Measurements from ENCODE around the gene MPZL3.
"Not testable (repeated sequence)": the region's sequence is repeated elsewhere in the genome, so short reads cannot be mapped to it uniquely, and the experiment has no call there.

MPZL3 gene

GRCh38 chr11:118192817-118193216 lies 59.3 kb downstream of the MPZL3 start:
- not testable (repeated sequence) for H3K36me3 ChIP-seq (replicated peaks in 1 of 2; ENCODE audit: control insufficient read depth in 2 of 2, insufficient read depth in 2 of 2, low read length in 2 of 2); H3K79me1 ChIP-seq (ENCODE audit: low read depth, low read length); H4K8ac ChIP-seq (ENCODE audit: low read depth, low read length); H3K4me1 ChIP-seq (ENCODE audit: control insufficient read depth in 2 of 2, insufficient read depth in 1 of 2, low read depth in 1 of 2, low read length in 2 of 2); DNase-seq (ENCODE audit: low spot score); H3K23ac ChIP-seq (ENCODE audit: low read depth, low read length, poor library complexity); H2BK15ac ChIP-seq (ENCODE audit: low read length); H3K9ac ChIP-seq (ENCODE audit: low read depth, low read length, poor library complexity); H2BK120ac ChIP-seq (ENCODE audit: low read depth, low read length); H2BK12ac ChIP-seq (ENCODE audit: low read length); H3K14ac ChIP-seq (ENCODE audit: low read length); H2BK5ac ChIP-seq (ENCODE audit: low read length); H4K91ac ChIP-seq (ENCODE audit: low read depth, low read length, poor library complexity); H3K27me3 ChIP-seq (ENCODE audit: control insufficient read depth in 3 of 3, insufficient read depth in 3 of 3, low read depth in 1 of 3, low read length in 3 of 3); H3K9me3 ChIP-seq (replicated peaks in 1 of 2; ENCODE audit: control insufficient read depth in 2 of 2, insufficient read depth in 1 of 2, low read depth in 1 of 2, low read length in 2 of 2); H3K27ac ChIP-seq (replicated peaks; ENCODE audit: low read length); H3K4me2 ChIP-seq (ENCODE audit: insufficient read depth, low read length, poor library complexity, severe bottlenecking); H3K4ac ChIP-seq (ENCODE audit: low read length); H3K18ac ChIP-seq (ENCODE audit: low read length); H2AFZ ChIP-seq (ENCODE audit: low read length); H3K4me3 ChIP-seq (ENCODE audit: low read length in 2 of 2); H2AK5ac ChIP-seq (ENCODE audit: low read depth, low read length)
- no CpG with 5 or more reads among the region's 5 CpGs for WGBS, 2 donors (ENCODE audit: extremely low coverage in 2 of 2, insufficient read length in 2 of 2, insufficient replicate concordance in 1 of 2)

GRCh38 chr11:118190942-118191506 lies 61.1 kb downstream of the MPZL3 start:
- not testable (repeated sequence) for DNase-seq (ENCODE audit: low spot score); H3K4me2 ChIP-seq (ENCODE audit: insufficient read depth, low read length, poor library complexity, severe bottlenecking); H3K4me1 ChIP-seq (ENCODE audit: control insufficient read depth in 2 of 2, insufficient read depth in 1 of 2, low read depth in 1 of 2, low read length in 2 of 2); H3K36me3 ChIP-seq (replicated peaks in 1 of 2; ENCODE audit: control insufficient read depth in 2 of 2, insufficient read depth in 2 of 2, low read length in 2 of 2); H3K27me3 ChIP-seq (ENCODE audit: control insufficient read depth in 3 of 3, insufficient read depth in 3 of 3, low read depth in 1 of 3, low read length in 3 of 3); H3K9ac ChIP-seq (ENCODE audit: low read depth, low read length, poor library complexity); H2BK12ac ChIP-seq (ENCODE audit: low read length); H2BK120ac ChIP-seq (ENCODE audit: low read depth, low read length); H3K4ac ChIP-seq (ENCODE audit: low read length); H3K79me1 ChIP-seq (ENCODE audit: low read depth, low read length); H2AFZ ChIP-seq (ENCODE audit: low read length); H3K18ac ChIP-seq (ENCODE audit: low read length); H2BK5ac ChIP-seq (ENCODE audit: low read length); H2AK5ac ChIP-seq (ENCODE audit: low read depth, low read length); H3K4me3 ChIP-seq (ENCODE audit: low read length in 2 of 2); H4K91ac ChIP-seq (ENCODE audit: low read depth, low read length, poor library complexity); H3K27ac ChIP-seq (replicated peaks; ENCODE audit: low read length); H3K23ac ChIP-seq (ENCODE audit: low read depth, low read length, poor library complexity); H3K9me3 ChIP-seq (replicated peaks in 1 of 2; ENCODE audit: control insufficient read depth in 2 of 2, insufficient read depth in 1 of 2, low read depth in 1 of 2, low read length in 2 of 2); H4K8ac ChIP-seq (ENCODE audit: low read depth, low read length); H2BK15ac ChIP-seq (ENCODE audit: low read length); H3K14ac ChIP-seq (ENCODE audit: low read length)
- WGBS, 2 donors (ENCODE audit: extremely low coverage in 2 of 2, insufficient read length in 2 of 2, insufficient replicate concordance in 1 of 2): no CpG with 5 or more reads among the region's 2 CpGs

GRCh38 chr11:118186346-118187107 lies 65.6 kb downstream of the MPZL3 start:
- no peak overlapping the region for H2BK12ac ChIP-seq (ENCODE audit: low read length)
- no peak overlapping the region for H4K91ac ChIP-seq (ENCODE audit: low read depth, low read length, poor library complexity)
- no peak overlapping the region for H2AFZ ChIP-seq (ENCODE audit: low read length)
- no peak overlapping the region for H3K14ac ChIP-seq (ENCODE audit: low read length)
- no peak overlapping the region for H2BK5ac ChIP-seq (ENCODE audit: low read length)
- H3K27me3 ChIP-seq (ENCODE audit: control insufficient read depth in 3 of 3, insufficient read depth in 3 of 3, low read depth in 1 of 3, low read length in 3 of 3): peaks cover 0 to 10% (median 0%) of the 10 kb centered on the region in 3 experiments
- H4K8ac ChIP-seq (ENCODE audit: low read depth, low read length): no peak overlapping the region
- no peak overlapping the region for H2BK15ac ChIP-seq (ENCODE audit: low read length)
- H3K79me1 ChIP-seq (ENCODE audit: low read depth, low read length): no peaks in the 10 kb centered on the region
- no peak overlapping the region for H3K18ac ChIP-seq (ENCODE audit: low read length)
- H3K9ac ChIP-seq (ENCODE audit: low read depth, low read length, poor library complexity): no peak overlapping the region
- H3K23ac ChIP-seq (ENCODE audit: low read depth, low read length, poor library complexity): no peak overlapping the region
- H3K27ac ChIP-seq (replicated peaks; ENCODE audit: low read length): no peak overlapping the region
- H3K36me3 ChIP-seq (replicated peaks in 1 of 2; ENCODE audit: control insufficient read depth in 2 of 2, insufficient read depth in 2 of 2, low read length in 2 of 2): no peaks in the 10 kb centered on the region
- no peak overlapping the region for H3K4me2 ChIP-seq (ENCODE audit: insufficient read depth, low read length, poor library complexity, severe bottlenecking)
- H3K4me3 ChIP-seq (ENCODE audit: low read length in 2 of 2): no peak overlapping the region
- DNase-seq (ENCODE audit: low spot score): no peak
- H3K9me3 ChIP-seq (replicated peaks in 1 of 2; ENCODE audit: control insufficient read depth in 2 of 2, insufficient read depth in 1 of 2, low read depth in 1 of 2, low read length in 2 of 2): no peaks in the 10 kb centered on the region
- H2BK120ac ChIP-seq (ENCODE audit: low read depth, low read length): no peak overlapping the region
- H2AK5ac ChIP-seq (ENCODE audit: low read depth, low read length): no peak overlapping the region
- WGBS, 2 donors (ENCODE audit: extremely low coverage in 2 of 2, insufficient read length in 2 of 2, insufficient replicate concordance in 1 of 2): no CpG with 5 or more reads among the region's 6 CpGs
- H3K4ac ChIP-seq (ENCODE audit: low read length): no peak overlapping the region
- H3K4me1 ChIP-seq (ENCODE audit: control insufficient read depth in 2 of 2, insufficient read depth in 1 of 2, low read depth in 1 of 2, low read length in 2 of 2): no peaks in the 10 kb centered on the region

- H4K91ac ChIP-seq (ENCODE audit: low read depth, low read length, poor library complexity): no peak overlapping the region
- no peak overlapping the region for H4K8ac ChIP-seq (ENCODE audit: low read depth, low read length)
- H3K27ac ChIP-seq (replicated peaks; ENCODE audit: low read length): no peak overlapping the region
- H3K4me1 ChIP-seq (ENCODE audit: control insufficient read depth in 2 of 2, insufficient read depth in 1 of 2, low read depth in 1 of 2, low read length in 2 of 2): peaks cover 0 to 3% of the 10 kb centered on the region in 2 donors
- DNase-seq (ENCODE audit: low spot score): no peak
- WGBS, 2 donors (ENCODE audit: extremely low coverage in 2 of 2, insufficient read length in 2 of 2, insufficient replicate concordance in 1 of 2): no CpG with 5 or more reads among the region's 12 CpGs
- peaks cover 0 to 16% (median 0%) of the 10 kb centered on the region in 3 experiments for H3K27me3 ChIP-seq (ENCODE audit: control insufficient read depth in 3 of 3, insufficient read depth in 3 of 3, low read depth in 1 of 3, low read length in 3 of 3)
- no peak overlapping the region for H3K23ac ChIP-seq (ENCODE audit: low read depth, low read length, poor library complexity)
- no peak overlapping the region for H3K4me3 ChIP-seq (ENCODE audit: low read length in 2 of 2)
- H3K18ac ChIP-seq (ENCODE audit: low read length): no peak overlapping the region
- H2AFZ ChIP-seq (ENCODE audit: low read length): no peak overlapping the region
- no peaks in the 10 kb centered on the region for H3K9me3 ChIP-seq (replicated peaks in 1 of 2; ENCODE audit: control insufficient read depth in 2 of 2, insufficient read depth in 1 of 2, low read depth in 1 of 2, low read length in 2 of 2)
- no peak overlapping the region for H3K4me2 ChIP-seq (ENCODE audit: insufficient read depth, low read length, poor library complexity, severe bottlenecking)
- no peaks in the 10 kb centered on the region for H3K79me1 ChIP-seq (ENCODE audit: low read depth, low read length)
- no peak overlapping the region for H3K4ac ChIP-seq (ENCODE audit: low read length)
- no peak overlapping the region for H2BK5ac ChIP-seq (ENCODE audit: low read length)
- H2BK120ac ChIP-seq (ENCODE audit: low read depth, low read length): no peak overlapping the region
- H3K36me3 ChIP-seq (replicated peaks in 1 of 2; ENCODE audit: control insufficient read depth in 2 of 2, insufficient read depth in 2 of 2, low read length in 2 of 2): no peaks in the 10 kb centered on the region
- H3K14ac ChIP-seq (ENCODE audit: low read length): no peak overlapping the region
- no peak overlapping the region for H2AK5ac ChIP-seq (ENCODE audit: low read depth, low read length)
- H2BK15ac ChIP-seq (ENCODE audit: low read length): no peak overlapping the region
- no peak overlapping the region for H3K9ac ChIP-seq (ENCODE audit: low read depth, low read length, poor library complexity)
- H2BK12ac ChIP-seq (ENCODE audit: low read length): no peak overlapping the region
Measured at GRCh38 chr11:118184784-118185579, 67.2 kb downstream of the MPZL3 start.
